ENCODE measurements around the gene HARBI1. TPM values are rescaled to one million over a fixed set of nuclear protein-coding genes. Genes with fewer than 3 reads are reported as not detected.

HARBI1 gene
- total RNA-seq, 1 donor, result 5.6 TPM

DNA sequence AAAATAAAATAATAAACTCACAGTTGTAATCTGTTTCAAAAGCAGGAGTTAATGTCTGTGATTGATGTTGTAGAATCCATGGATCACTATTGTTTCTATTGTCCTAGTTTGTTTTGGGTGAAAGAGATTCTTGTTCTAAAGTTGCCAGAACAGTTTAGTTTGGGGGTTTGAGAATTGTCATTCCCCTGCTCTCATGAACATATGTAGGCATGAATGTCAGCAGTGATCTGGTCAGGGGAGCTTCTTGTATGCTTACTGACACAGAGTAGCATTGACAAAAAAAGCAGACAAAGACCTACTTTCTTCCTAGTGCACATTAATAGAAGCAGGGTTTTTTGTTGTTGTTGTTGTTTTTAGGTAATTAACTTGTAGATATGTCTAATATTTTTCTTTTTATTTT lies 44.8 kb upstream of the HARBI1 start:
- no peak for TF ChIP-seq CTCF (IDR thresholded peaks at IDR 0.05; ENCODE audit: insufficient read depth, low read depth, low read length)
- H3K4me3 ChIP-seq (ENCODE audit: low read depth, low read length), result no peak overlapping the region
- DNase-seq (ENCODE audit: low read depth), result no peak

DNA sequence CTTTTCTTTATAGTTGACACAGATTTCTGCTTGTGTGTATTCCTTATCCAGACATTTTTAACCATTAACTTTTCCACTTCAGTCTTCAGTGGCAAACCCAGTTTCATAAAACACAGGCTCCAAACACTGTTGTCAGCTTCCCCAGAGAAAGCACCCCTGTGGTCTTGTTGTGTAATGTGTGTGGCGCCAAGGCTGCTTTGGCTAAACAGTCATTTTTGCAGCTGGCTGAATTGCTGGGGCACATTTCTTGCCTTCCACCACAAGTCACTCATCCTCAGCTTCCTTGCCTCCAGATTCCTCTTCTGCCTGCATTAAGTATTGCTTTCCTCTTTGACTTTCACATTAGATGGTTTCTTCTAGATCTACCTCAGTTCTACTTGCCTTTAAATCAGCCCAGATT lies 42.9 kb upstream of the HARBI1 start:
- TF ChIP-seq CTCF (IDR thresholded peaks at IDR 0.05; ENCODE audit: insufficient read depth, low read depth, low read length), result no peak
- DNase-seq (ENCODE audit: low read depth), result peak; percentile 85
- no peak overlapping the region for H3K4me3 ChIP-seq (ENCODE audit: low read depth, low read length)

- TF ChIP-seq CTCF (IDR thresholded peaks at IDR 0.05; ENCODE audit: insufficient read depth, low read depth, low read length), result no peak
- no peak overlapping the region for H3K4me3 ChIP-seq (ENCODE audit: low read depth, low read length)
- DNase-seq (ENCODE audit: low read depth), result peak; percentile 95
Measured at GRCh38 chr11:46658259-46658658, 41.2 kb upstream of the HARBI1 start.

GRCh38 chr11:46657186-46657585 lies 40.2 kb upstream of the HARBI1 start:
- no peak for TF ChIP-seq CTCF (IDR thresholded peaks at IDR 0.05; ENCODE audit: insufficient read depth, low read depth, low read length)
- no peak for DNase-seq (ENCODE audit: low read depth)
- H3K4me3 ChIP-seq (ENCODE audit: low read depth, low read length), result no peak overlapping the region

DNA sequence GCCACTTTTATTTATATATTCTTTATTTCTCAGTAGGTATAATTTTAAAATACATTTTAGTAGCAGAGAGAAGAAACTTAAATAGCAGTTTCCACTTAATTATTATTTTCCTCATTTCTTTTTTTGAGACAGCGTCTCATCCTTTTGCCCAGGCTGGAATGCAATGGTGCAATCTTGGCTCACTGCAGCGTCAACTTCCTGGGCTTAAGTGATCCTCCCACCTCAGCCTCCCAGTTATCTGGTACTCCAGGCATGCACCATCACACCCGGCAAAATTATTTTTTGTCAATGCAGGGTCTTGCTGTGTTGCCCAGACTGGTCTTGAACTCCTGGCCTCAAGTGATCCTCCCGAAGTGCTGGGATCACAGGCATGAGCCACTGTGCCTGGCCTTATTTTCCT lies 38.6 kb upstream of the HARBI1 start:
- no peak overlapping the region for H3K4me3 ChIP-seq (ENCODE audit: low read depth, low read length)
- DNase-seq (ENCODE audit: low read depth), result peak; percentile 62
- no peak for TF ChIP-seq CTCF (IDR thresholded peaks at IDR 0.05; ENCODE audit: insufficient read depth, low read depth, low read length)

DNA sequence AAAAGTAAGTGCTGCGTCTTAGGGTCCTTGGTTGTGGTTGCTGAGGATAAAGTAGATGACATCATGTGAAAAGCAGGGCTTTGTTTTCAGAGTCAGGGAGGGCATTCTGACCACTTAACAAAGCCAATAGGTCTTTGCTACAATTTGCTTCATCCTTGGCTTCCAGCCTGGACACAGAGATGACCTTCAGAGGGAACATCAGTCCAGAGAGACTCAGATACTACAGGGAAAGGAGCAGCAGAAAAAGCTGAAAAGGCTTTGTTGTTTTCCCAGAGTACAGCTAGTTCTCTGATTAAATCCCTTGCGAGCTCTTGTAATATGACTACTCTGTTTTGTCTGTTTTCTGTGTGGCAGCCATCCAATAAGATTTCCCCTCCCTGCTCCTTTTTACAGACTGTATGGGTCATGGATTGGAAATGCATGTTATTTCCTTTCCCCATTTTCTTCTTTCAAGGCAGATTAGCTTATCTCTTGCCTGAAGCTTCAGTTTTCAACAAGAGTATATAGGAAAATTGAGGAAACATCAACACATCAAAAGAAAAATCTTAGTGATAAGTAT lies 32.2 kb upstream of the HARBI1 start:
- no peak for TF ChIP-seq CTCF (IDR thresholded peaks at IDR 0.05; ENCODE audit: insufficient read depth, low read depth, low read length)
- H3K4me3 ChIP-seq (ENCODE audit: low read depth, low read length), result no peak overlapping the region
- peak; percentile 98 for DNase-seq (ENCODE audit: low read depth)

DNA sequence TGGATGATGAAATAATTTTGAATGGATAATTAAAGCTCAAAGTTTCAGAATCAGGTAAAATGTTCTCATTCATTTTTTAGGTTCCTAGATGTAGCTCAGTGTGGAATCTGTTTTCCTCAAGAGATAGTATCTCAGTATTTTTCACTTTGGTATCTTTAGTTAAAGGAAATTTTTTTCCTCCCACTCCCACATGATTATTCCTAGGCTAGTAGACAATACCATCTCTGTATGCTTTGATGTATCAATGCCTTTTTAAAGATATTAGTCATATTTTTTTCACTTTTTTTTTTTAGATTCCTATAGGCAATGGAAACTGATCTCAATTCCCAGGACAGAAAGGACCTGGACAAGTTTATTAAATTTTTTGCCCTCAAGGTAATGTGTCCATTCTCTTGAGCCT lies 27.0 kb upstream of the HARBI1 start:
- DNase-seq (ENCODE audit: low read depth), result no peak
- H3K4me3 ChIP-seq (ENCODE audit: low read depth, low read length), result no peak overlapping the region
- no peak for TF ChIP-seq CTCF (IDR thresholded peaks at IDR 0.05; ENCODE audit: insufficient read depth, low read depth, low read length)
